Liver (tissue), 3 donors: ENCODE data around the gene SYCP2L.

ENCODE experiments used
- FOXA1 ChIP-seq: IDR thresholded peaks from 2 replicates; pipeline ENCODE4 v1.6.1; 2016; ENCODE audit warnings: antibody characterized with exemption
- JUND ChIP-seq, 2 donors: IDR thresholded peaks; 2 replicates each; pipeline ENCODE4 v1.6.1; 2016; ENCODE audit warnings: antibody characterized with exemption in 2 of 2
- TF ChIP-seq, protein P1 (sequence below): fragments of 150-350 bp; IDR thresholded peaks from 2 replicates; pipeline ENCODE4 v1.5.1; 2017; ENCODE audit warnings: improper control_type of control experiment, low read depth, low read length; ENCODE audit not compliant: missing input control
- donor health status: healthy.
- donor health status: healthy.

GRCh38 chr6:11016452-11016851 is 129.6 kb downstream of the SYCP2L start:
- TF ChIP-seq, protein P1, sequence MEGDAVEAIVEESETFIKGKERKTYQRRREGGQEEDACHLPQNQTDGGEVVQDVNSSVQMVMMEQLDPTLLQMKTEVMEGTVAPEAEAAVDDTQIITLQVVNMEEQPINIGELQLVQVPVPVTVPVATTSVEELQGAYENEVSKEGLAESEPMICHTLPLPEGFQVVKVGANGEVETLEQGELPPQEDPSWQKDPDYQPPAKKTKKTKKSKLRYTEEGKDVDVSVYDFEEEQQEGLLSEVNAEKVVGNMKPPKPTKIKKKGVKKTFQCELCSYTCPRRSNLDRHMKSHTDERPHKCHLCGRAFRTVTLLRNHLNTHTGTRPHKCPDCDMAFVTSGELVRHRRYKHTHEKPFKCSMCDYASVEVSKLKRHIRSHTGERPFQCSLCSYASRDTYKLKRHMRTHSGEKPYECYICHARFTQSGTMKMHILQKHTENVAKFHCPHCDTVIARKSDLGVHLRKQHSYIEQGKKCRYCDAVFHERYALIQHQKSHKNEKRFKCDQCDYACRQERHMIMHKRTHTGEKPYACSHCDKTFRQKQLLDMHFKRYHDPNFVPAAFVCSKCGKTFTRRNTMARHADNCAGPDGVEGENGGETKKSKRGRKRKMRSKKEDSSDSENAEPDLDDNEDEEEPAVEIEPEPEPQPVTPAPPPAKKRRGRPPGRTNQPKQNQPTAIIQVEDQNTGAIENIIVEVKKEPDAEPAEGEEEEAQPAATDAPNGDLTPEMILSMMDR: no peak
- no peak for TF ChIP-seq JUND (IDR thresholded peaks at IDR 0.05)
- no peak for TF ChIP-seq FOXA1
